HG03457 (cell line): Measurements from ENCODE around the gene TRMT44.
"Not testable (repeated sequence)": the region's sequence is repeated elsewhere in the genome, so short reads cannot be mapped to it uniquely, and the experiment has no call there.

Experiments
- ATAC-seq: cut with Tn5 transposase; IDR thresholded peaks from one replicate; pipeline ENCODE4 v1.9.1; 2021; ENCODE audit warnings: moderate number of reproducible peaks; ENCODE audit not compliant: unreplicated experiment

Gene TRMT44

GRCh38 chr4:8510191-8510590, 69.6 kb downstream of the TRMT44 start:
- ATAC-seq, result no peak

GRCh38 chr4:8510611-8511285, 70.2 kb downstream of the TRMT44 start:
- no peak for ATAC-seq

- ATAC-seq, result no peak
Observed at GRCh38 chr4:8512510-8512909, 71.9 kb downstream of the TRMT44 start.

- ATAC-seq, result not testable (repeated sequence)
Observed at GRCh38 chr4:8513080-8513479, 72.5 kb downstream of the TRMT44 start.

GRCh38 chr4:8513931-8514330, 73.4 kb downstream of the TRMT44 start:
- no peak for ATAC-seq

GRCh38 chr4:8514391-8514790, 73.8 kb downstream of the TRMT44 start:
- no peak for ATAC-seq

GRCh38 chr4:8515316-8516060, 74.9 kb downstream of the TRMT44 start:
- ATAC-seq, result no peak

- ATAC-seq, result no peak
Observed at GRCh38 chr4:8516061-8516573, 75.5 kb downstream of the TRMT44 start.

GRCh38 chr4:8516996-8517550, 76.5 kb downstream of the TRMT44 start:
- no peak for ATAC-seq

- ATAC-seq, result no peak
Observed at GRCh38 chr4:8517946-8518345, 77.4 kb downstream of the TRMT44 start.

- ATAC-seq, result no peak
Observed at GRCh38 chr4:8522160-8523120, 81.9 kb downstream of the TRMT44 start.

GRCh38 chr4:8523175-8523574, 82.6 kb downstream of the TRMT44 start:
- ATAC-seq, result no peak

- no peak for ATAC-seq
Observed at GRCh38 chr4:8523766-8524165, 83.2 kb downstream of the TRMT44 start.

- ATAC-seq, result no peak
Observed at GRCh38 chr4:8524595-8525382, 84.2 kb downstream of the TRMT44 start.

GRCh38 chr4:8525383-8526120, 85.0 kb downstream of the TRMT44 start:
- ATAC-seq, result no peak
